Lower leg skin (tissue), 3 donors: ENCODE data around the gene MACF1.
"Not testable (repeated sequence)": the region's sequence is repeated elsewhere in the genome, so short reads cannot be mapped to it uniquely, and the experiment has no call there.

ENCODE experiments used
- CTCF ChIP-seq, 3 donors: fragments of 450-650 bp; IDR thresholded peaks; one replicate each; pipeline ENCODE4 v1.5.1; 2016; ENCODE audit warnings: antibody characterized with exemption in 3 of 3, mild to moderate bottlenecking in 3 of 3, moderate library complexity in 2 of 3
- POLR2A ChIP-seq, 2 donors: fragments of 450-650 bp; IDR thresholded peaks; one replicate each; pipeline ENCODE4 v1.6.1; 2016 to 2017; ENCODE audit warnings: antibody characterized with exemption in 2 of 2, mild to moderate bottlenecking in 1 of 2, moderate library complexity in 1 of 2

GRCh38 chr1:39467108-39467720, 262.7 kb downstream of the MACF1 start:
- TF ChIP-seq CTCF, POLR2A (IDR thresholded peaks at IDR 0.05): not testable (repeated sequence)
